KOPT-K1 (cell line): ENCODE measurements around the gene CERS1.
"Not testable (repeated sequence)": the region's sequence is repeated elsewhere in the genome, so short reads cannot be mapped to it uniquely, and the experiment has no call there.

Source experiments
- H3K27ac ChIP-seq: fragments of 200-600 bp; sonication (generic); 2 replicates; pipeline ENCODE4 v1.5.1; 2016; ENCODE audit warnings: antibody characterized with exemption, mild to moderate bottlenecking, low read depth, low read length; ENCODE audit not compliant: poor library complexity, severe bottlenecking
- H3K36me3 ChIP-seq: fragments of 200-600 bp; sonication (generic); 2 replicates; pipeline ENCODE4 v1.5.1; 2017; ENCODE audit warnings: antibody characterized with exemption, mild to moderate bottlenecking, low read length, moderate library complexity; ENCODE audit not compliant: insufficient read depth
- H3K9me3 ChIP-seq: fragments of 200-600 bp; sonication (generic); 2 replicates; pipeline ENCODE4 v1.5.1; 2017; ENCODE audit warnings: antibody characterized with exemption, low read length, mild to moderate bottlenecking; ENCODE audit not compliant: insufficient read depth, poor library complexity, severe bottlenecking

Gene CERS1

DNA sequence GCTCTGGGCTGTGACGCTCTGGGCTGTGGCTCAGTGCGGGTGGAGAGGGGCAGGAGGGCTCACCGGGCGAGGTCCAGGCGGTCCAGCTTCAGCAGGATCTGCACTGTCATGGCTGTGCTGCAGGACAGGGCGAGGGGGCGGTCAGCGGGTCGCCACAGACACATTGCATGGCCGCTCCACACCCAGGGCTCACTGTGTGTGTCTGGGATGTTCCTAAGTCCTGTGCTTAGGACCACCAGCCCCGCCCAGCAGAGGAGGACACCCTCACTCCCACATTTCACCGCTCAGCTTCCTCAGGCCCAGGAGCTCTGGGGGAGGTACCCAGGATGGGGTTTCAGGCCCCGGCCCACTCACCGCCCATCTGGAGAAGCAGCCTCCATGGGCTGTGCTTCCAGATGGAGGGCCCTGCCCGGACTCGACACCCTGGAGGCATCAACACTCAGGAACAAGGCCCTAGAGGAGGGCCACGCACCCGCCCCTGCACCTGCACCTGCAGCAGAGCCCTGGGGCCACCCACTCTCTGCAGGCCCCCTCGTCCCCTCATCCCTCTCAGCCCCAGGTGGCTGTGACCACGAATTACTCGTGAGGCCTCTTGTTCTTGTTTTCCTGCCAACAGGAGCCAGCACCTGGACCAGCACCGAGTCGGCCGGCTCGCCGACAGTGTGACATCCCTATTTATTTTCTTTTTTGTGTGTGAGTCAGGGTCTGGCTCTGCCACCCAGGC, 9.7 kb upstream of the CERS1 start:
- peaks cover 91% of the 10 kb centered on the region for H3K36me3 ChIP-seq
- H3K27ac ChIP-seq: no peak overlapping the region
- no peaks in the 10 kb centered on the region for H3K9me3 ChIP-seq

DNA sequence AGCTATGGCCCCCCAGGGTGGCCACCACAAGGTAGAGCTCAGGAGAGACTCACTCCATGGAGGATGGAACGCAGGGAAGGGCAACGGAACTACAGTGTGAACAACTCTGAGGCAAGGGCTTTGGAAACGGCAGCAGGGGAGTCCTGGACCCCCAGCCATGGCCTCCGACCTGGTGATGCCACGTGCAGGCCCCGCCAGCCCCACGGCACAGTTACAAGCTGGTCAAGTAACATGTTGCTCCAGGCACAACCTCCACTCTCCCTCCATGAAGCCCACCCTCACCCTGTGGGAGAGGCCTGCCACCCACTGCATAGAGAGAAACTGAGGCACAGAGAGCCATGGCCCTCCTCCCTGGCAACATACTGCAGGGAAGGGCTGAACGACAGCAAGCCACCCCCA, 9.1 kb upstream of the CERS1 start:
- Histone ChIP-seq H3K9me3 (no peaks in the 10 kb centered on the region), H3K36me3 (peaks cover 91% of the 10 kb centered on the region)

GRCh38 chr19:18904334-18905057, 8.5 kb upstream of the CERS1 start:
- peaks cover 91% of the 10 kb centered on the region for H3K36me3 ChIP-seq
- no peak overlapping the region for H3K27ac ChIP-seq
- H3K9me3 ChIP-seq: no peaks in the 10 kb centered on the region

More for the DNA sequence above, 9.1 kb upstream of the CERS1 start:
- H3K27ac ChIP-seq: no peak overlapping the region

DNA sequence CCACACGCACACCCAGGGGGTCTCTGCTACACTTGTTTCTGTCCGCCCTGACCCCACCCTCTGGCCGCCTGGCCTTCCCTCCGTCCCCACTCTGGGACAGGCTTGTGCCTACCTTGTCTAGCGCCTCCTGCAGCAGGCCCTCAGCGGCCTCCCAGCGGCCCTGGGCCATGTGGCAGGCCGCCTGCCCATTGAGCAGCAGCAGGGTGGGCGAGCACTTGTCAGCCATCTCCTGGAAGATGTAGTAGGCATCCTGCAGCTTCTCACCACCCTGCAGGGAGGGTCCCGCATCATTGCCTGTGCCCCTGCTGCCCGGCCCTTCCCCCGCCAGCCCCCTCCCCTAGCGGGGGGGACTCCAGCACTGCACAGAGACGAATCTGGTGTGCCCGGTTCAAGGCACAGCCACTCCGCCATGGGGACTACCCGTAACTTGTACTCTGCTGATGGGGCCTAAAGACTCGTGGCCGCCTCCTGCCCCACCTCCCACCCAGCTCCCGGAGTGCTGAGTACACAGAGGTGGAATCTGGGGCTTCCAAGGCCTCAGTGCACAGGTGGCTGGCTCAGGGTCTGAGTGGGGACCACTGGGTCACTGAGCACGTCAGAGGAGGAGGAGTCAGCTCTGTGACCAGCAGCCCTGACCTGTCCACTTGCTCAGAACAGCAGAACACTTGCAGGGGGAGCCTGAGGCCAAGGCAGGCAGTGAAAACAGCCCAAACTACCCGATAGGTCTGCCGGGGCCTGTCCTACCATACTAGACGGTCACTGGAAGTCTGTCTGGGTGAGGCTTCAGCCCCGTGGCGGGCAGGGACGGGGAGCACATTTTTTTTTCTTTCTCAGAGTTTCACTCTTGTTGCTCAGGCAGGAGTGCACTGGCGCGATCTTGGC, 7.4 kb upstream of the CERS1 start:
- H3K9me3 ChIP-seq: no peaks in the 10 kb centered on the region
- H3K36me3 ChIP-seq: peaks cover 90% of the 10 kb centered on the region
- no peak overlapping the region for H3K27ac ChIP-seq

- not testable (repeated sequence) for H3K27ac ChIP-seq
- peaks cover 82% of the 10 kb centered on the region for H3K36me3 ChIP-seq
These were observed 6.6 kb upstream of the CERS1 start for GRCh38 chr19:18902519-18902918.

GRCh38 chr19:18901491-18901890, 5.5 kb upstream of the CERS1 start:
- Histone ChIP-seq H3K36me3 (peaks cover 72% of the 10 kb centered on the region), H3K27ac (no peak overlapping the region), H3K9me3 (no peaks in the 10 kb centered on the region)

More at GRCh38 chr19:18902519-18902918, 6.6 kb upstream of the CERS1 start:
- H3K9me3 ChIP-seq: not testable (repeated sequence)

DNA sequence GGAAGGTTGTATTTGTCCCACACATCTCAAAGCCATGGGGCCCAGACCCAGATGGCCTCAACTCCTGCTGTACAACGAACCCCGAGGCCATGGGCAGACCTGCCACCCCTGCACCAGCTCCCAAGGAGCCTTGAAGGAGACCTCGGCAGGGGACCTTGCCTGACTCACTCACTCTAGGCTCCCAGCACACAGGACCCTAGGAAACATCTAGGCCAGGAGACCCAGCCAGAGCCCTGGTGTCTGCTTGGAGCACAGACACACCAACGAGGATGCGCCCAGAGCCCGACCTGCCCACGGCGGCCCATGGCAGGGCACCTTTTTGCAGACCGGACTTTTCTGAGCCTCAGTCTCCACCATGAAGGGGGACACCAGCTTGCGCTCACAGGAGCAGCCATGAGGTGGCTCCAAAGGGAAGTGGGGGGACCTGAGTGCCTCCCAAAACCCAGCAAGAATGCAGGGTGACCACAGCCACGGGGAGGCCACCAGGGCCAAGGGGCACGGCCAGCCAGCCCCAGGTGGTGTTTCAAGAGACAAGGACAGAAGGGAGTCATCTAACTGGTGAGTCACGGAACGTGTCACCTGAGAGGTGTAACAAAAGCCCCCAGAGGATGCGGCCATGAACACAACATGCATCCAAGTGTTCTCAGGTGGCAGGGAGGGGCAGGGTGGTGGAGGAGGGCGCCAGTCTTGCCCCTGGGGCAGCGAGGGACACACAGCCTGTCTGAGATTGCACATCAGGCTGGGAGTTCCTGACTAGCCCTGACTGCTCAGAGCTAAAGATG, 4.9 kb upstream of the CERS1 start:
- peaks cover 66% of the 10 kb centered on the region for H3K36me3 ChIP-seq

GRCh38 chr19:18899624-18900560, 3.9 kb upstream of the CERS1 start:
- Histone ChIP-seq H3K9me3 (no peaks in the 10 kb centered on the region), H3K27ac (no peak overlapping the region), H3K36me3 (peaks cover 56% of the 10 kb centered on the region)

More for the DNA sequence above, 4.9 kb upstream of the CERS1 start:
- Histone ChIP-seq H3K27ac (no peak overlapping the region), H3K9me3 (no peaks in the 10 kb centered on the region)

DNA sequence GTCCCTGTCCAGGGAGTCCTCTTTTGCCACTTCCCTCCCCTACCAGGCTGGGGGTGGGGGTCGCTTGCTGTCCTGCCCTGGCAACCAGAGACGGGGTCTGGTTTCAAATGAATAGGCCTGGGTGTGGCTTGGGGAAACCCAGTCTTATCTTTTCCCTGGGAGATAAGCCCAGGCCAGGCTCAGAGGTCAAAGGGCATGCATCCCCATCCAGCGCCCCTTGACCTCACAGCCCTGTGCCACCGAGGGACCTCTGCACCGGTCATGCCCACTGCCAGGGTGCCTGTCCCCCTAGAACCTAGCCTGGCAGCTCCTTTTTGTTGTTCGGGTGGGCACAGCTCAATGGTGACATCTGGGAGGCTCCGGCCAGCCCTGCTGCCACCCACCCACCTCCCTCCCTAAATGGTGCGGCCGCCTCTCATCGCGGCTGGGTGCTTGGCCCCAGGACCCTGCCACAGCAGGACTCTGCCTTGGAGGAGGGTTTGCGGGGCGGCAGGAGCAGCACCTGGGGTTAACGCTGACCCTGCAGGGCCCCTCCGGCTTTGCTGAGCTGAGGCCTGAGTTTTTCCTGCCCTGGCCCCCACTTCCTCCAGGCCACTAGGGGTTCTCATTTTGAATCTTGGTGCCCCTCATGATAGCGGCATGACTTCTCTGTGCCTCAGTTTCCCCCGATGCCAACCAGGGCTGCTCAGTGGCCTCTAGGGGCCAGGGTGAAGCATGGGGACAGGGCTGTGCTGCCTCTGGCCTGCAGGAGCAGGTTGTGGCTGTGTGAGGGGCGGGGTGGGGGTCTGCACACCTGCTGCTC, 2.9 kb upstream of the CERS1 start:
- Histone ChIP-seq H3K9me3 (no peaks in the 10 kb centered on the region), H3K27ac (no peak overlapping the region), H3K36me3 (peaks cover 45% of the 10 kb centered on the region)

DNA sequence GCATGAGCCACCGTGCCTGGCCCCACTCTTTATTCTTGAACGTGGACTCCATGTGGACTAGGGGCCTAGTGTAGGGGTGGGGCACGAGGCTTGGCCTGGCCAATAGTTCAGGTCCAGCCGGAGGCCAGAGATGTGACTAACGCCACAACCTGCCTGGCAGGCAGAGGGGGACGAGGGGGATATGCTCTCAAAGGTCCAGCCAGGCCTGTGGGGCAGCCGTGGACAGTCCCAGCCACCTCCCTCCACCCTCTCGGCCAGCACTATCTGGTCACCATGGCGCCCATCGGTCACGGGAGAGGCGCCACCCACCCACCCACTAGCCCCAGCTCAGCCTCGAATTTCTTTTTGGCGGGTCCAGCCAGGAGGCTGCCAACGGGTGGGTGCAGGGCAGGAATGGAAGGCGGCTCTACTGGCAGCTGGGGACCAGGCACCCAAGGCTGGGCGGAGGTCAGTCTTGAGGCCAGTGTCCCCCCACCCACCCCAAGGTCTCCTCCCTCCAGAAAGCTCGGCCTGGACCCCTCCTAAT, 2.2 kb upstream of the CERS1 start:
- no peaks in the 10 kb centered on the region for H3K9me3 ChIP-seq
- H3K36me3 ChIP-seq: peaks cover 38% of the 10 kb centered on the region
- no peak overlapping the region for H3K27ac ChIP-seq

DNA sequence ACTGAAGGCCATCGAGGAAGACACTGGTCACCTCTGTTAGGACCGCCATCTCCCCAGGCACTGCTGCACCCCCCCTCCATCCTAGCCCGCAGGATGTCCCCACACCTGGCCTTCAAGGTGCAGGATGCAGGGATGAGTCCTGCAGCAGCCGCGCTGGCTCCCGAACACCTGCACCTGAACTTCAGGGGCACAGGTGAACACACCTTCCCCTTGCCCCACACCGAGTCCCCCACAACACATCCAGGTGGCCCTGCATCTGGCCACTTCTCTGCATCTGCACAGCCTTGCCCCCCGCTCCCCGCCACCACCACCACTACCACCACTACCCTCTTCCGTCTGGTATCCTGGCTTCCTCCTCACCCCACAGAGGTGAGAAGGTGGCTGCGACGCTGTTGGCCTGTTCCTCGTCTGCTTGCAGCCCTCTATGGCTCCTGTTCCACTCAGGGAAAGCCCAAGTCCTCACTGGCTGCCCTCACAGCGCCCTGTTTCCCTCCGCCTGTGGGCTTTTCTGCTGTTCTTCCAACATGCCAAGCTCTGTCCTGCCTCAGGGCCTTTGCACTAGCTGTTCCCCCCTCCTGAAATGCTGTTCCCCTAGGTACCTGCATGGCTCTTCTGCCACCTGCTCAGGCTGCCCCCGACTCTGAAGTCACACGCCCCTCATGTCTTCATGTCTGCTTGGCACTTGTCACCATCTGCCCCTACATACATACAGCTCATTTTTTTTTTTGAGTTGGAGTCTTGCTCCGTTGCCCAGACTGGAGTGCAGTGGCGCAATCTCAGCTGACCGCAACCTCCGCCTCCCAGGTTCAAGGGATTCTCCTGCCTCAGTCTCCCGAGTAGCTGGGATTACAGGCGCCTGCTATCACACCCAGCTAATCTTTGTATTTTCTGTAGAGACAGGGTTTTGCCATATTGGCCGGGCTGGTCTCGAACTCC, 1.4 kb upstream of the CERS1 start:
- no peak overlapping the region for H3K27ac ChIP-seq
- H3K36me3 ChIP-seq: peaks cover 32% of the 10 kb centered on the region
- H3K9me3 ChIP-seq: no peaks in the 10 kb centered on the region

DNA sequence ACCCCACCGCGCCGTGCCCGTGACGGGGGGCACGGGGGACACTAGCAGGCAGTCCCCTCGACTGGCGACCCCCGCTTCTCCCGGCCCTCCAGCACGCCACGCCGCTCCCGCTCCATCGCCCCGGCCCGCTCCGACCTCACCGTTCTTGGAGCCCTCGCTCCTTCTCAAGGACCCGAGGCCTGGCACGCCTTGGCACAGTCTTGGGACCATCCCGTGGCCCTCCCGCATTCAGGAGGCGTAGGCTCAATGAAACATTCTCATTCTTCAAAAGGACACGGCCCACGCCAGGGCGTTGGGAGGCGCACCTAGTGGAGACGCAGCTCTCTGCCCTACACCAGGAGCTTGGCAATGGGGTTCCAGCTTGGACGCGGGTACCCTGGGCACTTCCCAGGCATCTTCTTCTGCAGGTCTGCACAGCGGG, 473 bp upstream of the CERS1 start:
- Histone ChIP-seq H3K27ac (no peak overlapping the region), H3K36me3 (peaks cover 26% of the 10 kb centered on the region), H3K9me3 (no peaks in the 10 kb centered on the region)
